Ovary (tissue), 3 donors: Measurements from ENCODE around the gene MPZL2.

Experiments
- CTCF ChIP-seq, 3 donors: fragments of 450-650 bp in 2 of 3; fragments of 200-600 bp in 1 of 3; IDR thresholded peaks; one replicate each; pipeline versions ENCODE4 v1.5.1 to v1.8.0; 2016 to 2022; ENCODE audit warnings: antibody characterized with exemption in 3 of 3, mild to moderate bottlenecking in 1 of 3
- EP300 ChIP-seq: sonication (generic); formaldehyde crosslinking; IDR thresholded peaks from one replicate; pipeline ENCODE4 v1.6.1; 2017; ENCODE audit warnings: antibody characterized with exemption
- donor health status: DM: no; HTN: no; CAD: no.

DNA sequence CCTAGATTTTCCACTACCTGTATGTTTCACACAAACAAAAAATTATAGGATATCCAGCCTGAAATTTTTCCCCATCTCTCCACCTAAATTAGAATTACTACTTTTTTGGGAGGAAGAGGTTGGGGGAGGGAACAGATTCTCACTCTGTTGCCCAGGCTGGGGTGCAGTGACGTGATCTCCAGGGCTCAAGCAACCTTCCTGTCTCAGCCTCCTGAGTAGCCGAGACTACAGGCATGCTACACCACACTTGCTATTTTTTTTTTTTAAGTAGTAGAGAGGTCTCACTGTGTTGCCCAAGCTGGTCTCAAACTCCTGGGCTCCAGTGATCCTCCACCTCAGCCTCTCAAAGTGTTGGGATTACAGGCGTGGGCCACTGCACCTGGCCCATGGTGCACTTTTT, 48.8 kb downstream of the MPZL2 start:
- TF ChIP-seq CTCF (IDR thresholded peaks at IDR 0.05) = no peak
- TF ChIP-seq EP300 = no peak
